HCT116 (cell line): Measurements from ENCODE around the gene MOSPD3. TPM values are rescaled to one million over a fixed set of nuclear protein-coding genes. Genes with fewer than 3 reads are reported as not detected.
A peak's percentile ranks its signal among the peaks of the same experiment; 100 is the strongest.

Experiments
- ATAC-seq: fragments of 200-7000 bp; cut with Tn5 transposase; 2 replicates; pipeline ENCODE4 v1.9.1; 2020; ENCODE audit warnings: mild to moderate bottlenecking, moderate library complexity
- BruUV-seq: library from RNA; stranded (reverse); fragments of 400-500 nt; replicated peaks from 2 replicates; lab custom pipeline; 2021; lab: Mats Ljungman, UMichigan
- CTCF ChIA-PET: fragments of 300-600 bp; sonication (Branson Sonifier 250); formaldehyde crosslinking; loops from one replicate; lab custom pipeline; 2021; ENCODE audit warnings: antibody characterized with exemption; lab: Charles Lee
- POLR2A ChIA-PET: fragments of 300-600, 350-600 bp; sonication (Branson Sonifier 250); formaldehyde crosslinking; loops from one replicate; lab custom pipeline; 2021; ENCODE audit warnings: antibody characterized with exemption; lab: Charles Lee
- RAD21 ChIA-PET, 2 experiments: fragments of 300-600 bp; sonication (Branson Sonifier 250); formaldehyde crosslinking; loops; one replicate each; lab custom pipeline; 2023; ENCODE audit warnings: low total read pairs in 2 of 2; ENCODE audit not compliant: uncharacterized antibody in 2 of 2, unreplicated experiment in 2 of 2, low non-redundant PET in 1 of 2; lab: Charles Lee
- DNase-seq: peaks from one replicate; pipeline ENCODE4 v3.0.0-alpha.2; 2010; ENCODE audit warnings: low read depth, low spot score
- H2AFZ ChIP-seq: fragments of 200-600 bp; shearing (Covaris generic), sonication (generic); 2 replicates; pipeline ENCODE4 v1.6.1; 2017; ENCODE audit warnings: low read depth, mixed run types, mixed read lengths, antibody characterized with exemption, low read length; ENCODE audit not compliant: poor library complexity, severe bottlenecking
- H3K27ac ChIP-seq: 2 replicates; pipeline ENCODE4 v1.5.1; 2012; ENCODE audit warnings: low read depth, low read length
- H3K27me3 ChIP-seq: fragments of 200-600 bp; sonication (generic); 2 replicates; pipeline ENCODE4 v1.6.1; 2016; ENCODE audit warnings: mixed run types, low read length, mixed read lengths; ENCODE audit not compliant: insufficient read depth
- H3K36me3 ChIP-seq, 2 experiments: fragments of 200-500 bp in 1 of 2; fragments of 200-600 bp in 1 of 2; sonication (Bioruptor generic) in 1 of 2; sonication (generic) in 1 of 2; 2 replicates each; pipeline versions ENCODE4 v1.5.1 to v1.6.1; 2014 to 2016; ENCODE audit warnings: low read length in 2 of 2, inconsistent platforms in 1 of 2, mixed read lengths in 1 of 2, mixed run types in 1 of 2; ENCODE audit not compliant: insufficient read depth in 2 of 2, control insufficient read depth in 1 of 2
- H3K4me1 ChIP-seq, 2 experiments: fragments of 200-600 bp in 1 of 2; sonication (generic) in 1 of 2; 2 replicates each; pipeline versions ENCODE4 v1.5.1 to v1.6.1; 2012 to 2017; ENCODE audit warnings: low read length in 2 of 2, inconsistent platforms in 1 of 2, mild to moderate bottlenecking in 1 of 2, mixed read lengths in 1 of 2, mixed run types in 1 of 2, moderate library complexity in 1 of 2; ENCODE audit not compliant: insufficient read depth in 2 of 2, control insufficient read depth in 1 of 2
- H3K4me2 ChIP-seq: fragments of 200-600 bp; sonication (generic); 2 replicates; pipeline ENCODE4 v1.6.1; 2017; ENCODE audit warnings: mixed run types, low read length, mixed read lengths
- H3K4me3 ChIP-seq, 2 experiments: fragments of 200-600 bp in 1 of 2; sonication (generic) in 1 of 2; replicated peaks in 1 of 2; 2 replicates each; pipeline ENCODE4 v1.5.1; 2011 to 2016; ENCODE audit warnings: low read length in 2 of 2, control low read depth in 1 of 2, low read depth in 1 of 2, mild to moderate bottlenecking in 1 of 2, mixed read lengths in 1 of 2, mixed run types in 1 of 2
- H3K79me2 ChIP-seq: fragments of 200-600 bp; sonication (generic); 2 replicates; pipeline ENCODE4 v1.6.1; 2017; ENCODE audit warnings: mild to moderate bottlenecking, mixed run types, low read length, moderate library complexity, mixed read lengths; ENCODE audit not compliant: insufficient read depth
- H3K9ac ChIP-seq: fragments of 200-600 bp; sonication (generic); 2 replicates; pipeline ENCODE4 v1.6.1; 2016; ENCODE audit warnings: low read length, mixed read lengths
- H3K9me2 ChIP-seq: fragments of 200-600 bp; sonication (generic), shearing (Covaris generic); 2 replicates; pipeline ENCODE4 v1.6.1; 2017; ENCODE audit warnings: mixed run types, mild to moderate bottlenecking, moderate library complexity; ENCODE audit not compliant: insufficient read depth
- H3K9me3 ChIP-seq, 2 experiments: fragments of 200-500 bp in 1 of 2; fragments of 200-600 bp in 1 of 2; sonication (Bioruptor generic) in 1 of 2; sonication (generic) in 1 of 2; 2 replicates each; pipeline ENCODE4 v1.6.1; 2014 to 2017; ENCODE audit warnings: low read length in 2 of 2, mixed read lengths in 2 of 2, inconsistent platforms in 1 of 2, low read depth in 1 of 2, mild to moderate bottlenecking in 1 of 2, mixed run types in 1 of 2, moderate library complexity in 1 of 2; ENCODE audit not compliant: control insufficient read depth in 1 of 2, insufficient read depth in 1 of 2
- H4K20me1 ChIP-seq: fragments of 200-600 bp; sonication (generic), shearing (Covaris generic); 2 replicates; pipeline ENCODE4 v1.6.1; 2017; ENCODE audit warnings: mixed run types, mild to moderate bottlenecking, moderate library complexity; ENCODE audit not compliant: insufficient read depth
- POLR2AphosphoS5 ChIP-seq: IDR thresholded peaks from 2 replicates; pipeline ENCODE4 v1.6.1; 2011; ENCODE audit warnings: mild to moderate bottlenecking, low read depth, low read length, moderate library complexity
- SIN3A ChIP-seq: IDR thresholded peaks from 2 replicates; pipeline ENCODE4 v1.6.1; 2012; ENCODE audit warnings: low read depth
- SRF ChIP-seq: IDR thresholded peaks from 2 replicates; pipeline ENCODE4 v1.6.1; 2012; ENCODE audit warnings: low read depth
- YY1 ChIP-seq: IDR thresholded peaks from 2 replicates; pipeline ENCODE4 v1.6.1; 2011; ENCODE audit warnings: low read length, low read depth, moderate library complexity, mild to moderate bottlenecking; ENCODE audit not compliant: insufficient replicate concordance; ENCODE audit errors: extremely low read depth
- ZNF274 ChIP-seq: fragments of 200-500 bp; sonication (Bioruptor generic); IDR thresholded peaks from 2 replicates; pipeline ENCODE4 v1.6.1; 2014; ENCODE audit warnings: mild to moderate bottlenecking, low read depth, low read length, inconsistent platforms
- intact Hi-C: fragments of 100-400 bp; cut with micrococcal nuclease; formaldehyde crosslinking; loops from 2 replicates; pipeline ENCODE4 v1.10.0; 2022
- total RNA-seq: library from RNA; stranded (reverse); gene quantifications from one replicate; pipeline ENCODE4 v1.2.1, GENCODE V29; 2021; ENCODE audit not compliant: unreplicated experiment
- TF ChIP-seq, protein P1 (sequence below), 3 experiments: fragments of 200-600 bp in 1 of 3; sonication (generic) in 1 of 3; IDR thresholded peaks in 2 of 3; conservative IDR thresholded peaks in 1 of 3; 2 replicates each; pipeline ENCODE4 v1.5.1; 2012 to 2017; ENCODE audit warnings: low read depth in 2 of 3, low read length in 2 of 3, antibody characterized with exemption in 1 of 3, borderline replicate concordance in 1 of 3, control low read depth in 1 of 3, mild to moderate bottlenecking in 1 of 3, mixed read lengths in 1 of 3, mixed run types in 1 of 3, moderate library complexity in 1 of 3; ENCODE audit not compliant: insufficient read depth in 1 of 3
- TF ChIP-seq, protein P2 (sequence below): IDR thresholded peaks from 2 replicates; pipeline ENCODE4 v1.6.1; 2011; ENCODE audit warnings: mild to moderate bottlenecking, low read length, moderate library complexity; ENCODE audit not compliant: insufficient replicate concordance; ENCODE audit errors: extremely low read depth
- TF ChIP-seq, protein P3 (sequence below): IDR thresholded peaks from 2 replicates; pipeline ENCODE4 v1.6.1; 2012

Gene MOSPD3
- total RNA-seq, 1 experiment from 2014 or later = 32.8 TPM

DNA sequence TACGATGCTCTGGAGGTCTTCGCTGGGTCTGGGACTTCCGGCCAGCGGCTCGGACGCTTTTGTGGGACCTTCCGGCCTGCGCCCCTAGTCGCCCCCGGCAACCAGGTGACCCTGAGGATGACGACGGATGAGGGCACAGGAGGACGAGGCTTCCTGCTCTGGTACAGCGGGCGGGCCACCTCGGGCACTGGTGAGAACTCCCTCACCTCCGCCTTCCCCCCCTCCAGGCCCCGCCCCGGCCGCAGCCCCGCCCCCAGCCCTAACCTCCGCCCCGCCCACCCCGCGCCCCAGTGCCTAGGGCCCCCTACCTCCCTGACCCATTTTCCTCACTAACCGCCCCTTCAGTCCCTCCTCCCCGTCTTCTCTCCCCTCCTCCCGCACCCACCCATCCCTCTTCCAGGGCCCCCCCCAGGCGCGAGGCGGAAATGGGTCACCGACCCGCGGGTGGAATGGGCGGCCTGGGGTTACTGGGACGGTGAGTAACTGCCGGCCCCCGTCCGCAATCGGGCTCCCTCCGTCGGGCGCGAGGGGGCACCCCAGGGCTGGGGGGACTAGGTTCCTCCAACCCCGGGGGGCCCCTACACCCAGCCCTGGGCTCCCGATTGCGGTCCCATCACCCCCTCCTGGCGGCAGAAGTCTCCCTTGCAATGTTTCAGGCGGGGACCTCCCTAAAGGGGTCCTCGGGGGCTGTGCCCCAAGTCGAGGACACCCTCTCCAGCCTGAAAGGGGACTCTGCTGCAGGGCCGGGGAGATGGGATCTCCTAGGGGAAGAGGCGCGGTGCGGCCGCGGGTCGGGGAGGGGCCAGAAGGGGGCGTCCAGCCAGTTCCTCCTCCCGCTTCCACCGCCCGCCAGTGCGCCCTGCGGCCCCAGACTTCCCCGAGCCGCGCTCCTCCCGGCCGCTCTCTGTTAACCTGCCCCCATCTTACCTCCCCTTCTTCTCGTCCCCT is 8.0 kb upstream of the MOSPD3 start:
- Histone ChIP-seq H3K9me3 (no peaks in the 10 kb centered on the region), H3K27me3 (no peaks in the 10 kb centered on the region), H3K4me2 (peak overlapping the region; percentile 86), H3K36me3 (no peaks in the 10 kb centered on the region), H3K9me2 (no peaks in the 10 kb centered on the region), H3K27ac (peak overlapping the region; percentile 77), H2AFZ (peak overlapping the region; percentile 17), H3K4me3 (peak overlapping the region; percentile 64 to 72), H3K79me2 (no peaks in the 10 kb centered on the region), H4K20me1 (no peaks in the 10 kb centered on the region), H3K4me1 (peaks cover 4 to 50% of the 10 kb centered on the region in 2 experiments), H3K9ac (peak overlapping the region; percentile 57)
- DNase-seq = no peak
- intact Hi-C loops = no loop called here
- POLR2A ChIA-PET = interaction anchor here (2.2 to 3.3 kb wide), 2 partner anchors 18 kb away, joined by 9 to 10 read pairs; partner anchors contain the start of genes FBXO24 and LRCH4
- RAD21 ChIA-PET = no interaction called here
- CTCF ChIA-PET = no interaction called here
- ATAC-seq = peak; percentile 84
- TF ChIP-seq POLR2AphosphoS5 (peak; percentile 50), SRF (no peak), SIN3A (no peak), ZNF274 (no peak), YY1 (no peak)
- TF ChIP-seq, protein P1, sequence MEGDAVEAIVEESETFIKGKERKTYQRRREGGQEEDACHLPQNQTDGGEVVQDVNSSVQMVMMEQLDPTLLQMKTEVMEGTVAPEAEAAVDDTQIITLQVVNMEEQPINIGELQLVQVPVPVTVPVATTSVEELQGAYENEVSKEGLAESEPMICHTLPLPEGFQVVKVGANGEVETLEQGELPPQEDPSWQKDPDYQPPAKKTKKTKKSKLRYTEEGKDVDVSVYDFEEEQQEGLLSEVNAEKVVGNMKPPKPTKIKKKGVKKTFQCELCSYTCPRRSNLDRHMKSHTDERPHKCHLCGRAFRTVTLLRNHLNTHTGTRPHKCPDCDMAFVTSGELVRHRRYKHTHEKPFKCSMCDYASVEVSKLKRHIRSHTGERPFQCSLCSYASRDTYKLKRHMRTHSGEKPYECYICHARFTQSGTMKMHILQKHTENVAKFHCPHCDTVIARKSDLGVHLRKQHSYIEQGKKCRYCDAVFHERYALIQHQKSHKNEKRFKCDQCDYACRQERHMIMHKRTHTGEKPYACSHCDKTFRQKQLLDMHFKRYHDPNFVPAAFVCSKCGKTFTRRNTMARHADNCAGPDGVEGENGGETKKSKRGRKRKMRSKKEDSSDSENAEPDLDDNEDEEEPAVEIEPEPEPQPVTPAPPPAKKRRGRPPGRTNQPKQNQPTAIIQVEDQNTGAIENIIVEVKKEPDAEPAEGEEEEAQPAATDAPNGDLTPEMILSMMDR (IDR thresholded peaks at IDR 0.05 in 2 of 3, conservative IDR thresholded peaks at IDR 0.05 in 1 of 3; ENCODE audit: borderline replicate concordance in 1 of 3, insufficient read depth in 1 of 3, low read depth in 2 of 3, low read length in 2 of 3) = peak in 2 of 3 experiments; percentile 37 to 45; a peak in 4 of 6 replicates
- TF ChIP-seq, protein P2, sequence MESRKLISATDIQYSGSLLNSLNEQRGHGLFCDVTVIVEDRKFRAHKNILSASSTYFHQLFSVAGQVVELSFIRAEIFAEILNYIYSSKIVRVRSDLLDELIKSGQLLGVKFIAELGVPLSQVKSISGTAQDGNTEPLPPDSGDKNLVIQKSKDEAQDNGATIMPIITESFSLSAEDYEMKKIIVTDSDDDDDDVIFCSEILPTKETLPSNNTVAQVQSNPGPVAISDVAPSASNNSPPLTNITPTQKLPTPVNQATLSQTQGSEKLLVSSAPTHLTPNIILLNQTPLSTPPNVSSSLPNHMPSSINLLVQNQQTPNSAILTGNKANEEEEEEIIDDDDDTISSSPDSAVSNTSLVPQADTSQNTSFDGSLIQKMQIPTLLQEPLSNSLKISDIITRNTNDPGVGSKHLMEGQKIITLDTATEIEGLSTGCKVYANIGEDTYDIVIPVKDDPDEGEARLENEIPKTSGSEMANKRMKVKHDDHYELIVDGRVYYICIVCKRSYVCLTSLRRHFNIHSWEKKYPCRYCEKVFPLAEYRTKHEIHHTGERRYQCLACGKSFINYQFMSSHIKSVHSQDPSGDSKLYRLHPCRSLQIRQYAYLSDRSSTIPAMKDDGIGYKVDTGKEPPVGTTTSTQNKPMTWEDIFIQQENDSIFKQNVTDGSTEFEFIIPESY = no peak
- TF ChIP-seq, protein P3, sequence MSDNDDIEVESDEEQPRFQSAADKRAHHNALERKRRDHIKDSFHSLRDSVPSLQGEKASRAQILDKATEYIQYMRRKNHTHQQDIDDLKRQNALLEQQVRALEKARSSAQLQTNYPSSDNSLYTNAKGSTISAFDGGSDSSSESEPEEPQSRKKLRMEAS = no peak
- BruUV-seq = no TSS peak
